ENCODE data around the gene ACTR1A.

DNA sequence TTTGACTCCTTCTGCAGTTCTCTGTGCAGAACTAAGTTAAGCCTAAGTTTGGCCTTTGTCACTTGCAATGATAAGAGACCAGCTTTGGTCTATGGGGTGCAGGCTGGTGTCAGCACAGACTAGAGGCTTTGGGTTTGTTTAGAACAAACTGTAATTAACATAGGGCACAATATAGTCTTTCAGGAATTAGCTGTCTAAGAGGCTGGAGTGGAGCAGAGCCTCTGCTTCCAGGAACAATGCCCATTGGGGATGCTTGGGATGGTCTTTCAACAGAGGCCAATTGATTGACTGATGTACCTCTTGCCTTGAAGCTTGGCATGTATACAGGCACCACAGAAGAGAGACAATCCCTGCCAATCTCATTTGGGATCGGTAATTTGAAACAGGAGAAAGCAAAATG lies 6.0 kb upstream of the ACTR1A start:
- TF ChIP-seq, protein P1, sequence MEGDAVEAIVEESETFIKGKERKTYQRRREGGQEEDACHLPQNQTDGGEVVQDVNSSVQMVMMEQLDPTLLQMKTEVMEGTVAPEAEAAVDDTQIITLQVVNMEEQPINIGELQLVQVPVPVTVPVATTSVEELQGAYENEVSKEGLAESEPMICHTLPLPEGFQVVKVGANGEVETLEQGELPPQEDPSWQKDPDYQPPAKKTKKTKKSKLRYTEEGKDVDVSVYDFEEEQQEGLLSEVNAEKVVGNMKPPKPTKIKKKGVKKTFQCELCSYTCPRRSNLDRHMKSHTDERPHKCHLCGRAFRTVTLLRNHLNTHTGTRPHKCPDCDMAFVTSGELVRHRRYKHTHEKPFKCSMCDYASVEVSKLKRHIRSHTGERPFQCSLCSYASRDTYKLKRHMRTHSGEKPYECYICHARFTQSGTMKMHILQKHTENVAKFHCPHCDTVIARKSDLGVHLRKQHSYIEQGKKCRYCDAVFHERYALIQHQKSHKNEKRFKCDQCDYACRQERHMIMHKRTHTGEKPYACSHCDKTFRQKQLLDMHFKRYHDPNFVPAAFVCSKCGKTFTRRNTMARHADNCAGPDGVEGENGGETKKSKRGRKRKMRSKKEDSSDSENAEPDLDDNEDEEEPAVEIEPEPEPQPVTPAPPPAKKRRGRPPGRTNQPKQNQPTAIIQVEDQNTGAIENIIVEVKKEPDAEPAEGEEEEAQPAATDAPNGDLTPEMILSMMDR (conservative IDR thresholded peaks at IDR 0.05; ENCODE audit: low read length) = no peak
- TF ChIP-seq EZH2phosphoT487 (IDR thresholded peaks at IDR 0.05; ENCODE audit: borderline replicate concordance, low read depth, low read length) = no peak
